ENCODE results near the gene GPR152.

Gene GPR152

DNA sequence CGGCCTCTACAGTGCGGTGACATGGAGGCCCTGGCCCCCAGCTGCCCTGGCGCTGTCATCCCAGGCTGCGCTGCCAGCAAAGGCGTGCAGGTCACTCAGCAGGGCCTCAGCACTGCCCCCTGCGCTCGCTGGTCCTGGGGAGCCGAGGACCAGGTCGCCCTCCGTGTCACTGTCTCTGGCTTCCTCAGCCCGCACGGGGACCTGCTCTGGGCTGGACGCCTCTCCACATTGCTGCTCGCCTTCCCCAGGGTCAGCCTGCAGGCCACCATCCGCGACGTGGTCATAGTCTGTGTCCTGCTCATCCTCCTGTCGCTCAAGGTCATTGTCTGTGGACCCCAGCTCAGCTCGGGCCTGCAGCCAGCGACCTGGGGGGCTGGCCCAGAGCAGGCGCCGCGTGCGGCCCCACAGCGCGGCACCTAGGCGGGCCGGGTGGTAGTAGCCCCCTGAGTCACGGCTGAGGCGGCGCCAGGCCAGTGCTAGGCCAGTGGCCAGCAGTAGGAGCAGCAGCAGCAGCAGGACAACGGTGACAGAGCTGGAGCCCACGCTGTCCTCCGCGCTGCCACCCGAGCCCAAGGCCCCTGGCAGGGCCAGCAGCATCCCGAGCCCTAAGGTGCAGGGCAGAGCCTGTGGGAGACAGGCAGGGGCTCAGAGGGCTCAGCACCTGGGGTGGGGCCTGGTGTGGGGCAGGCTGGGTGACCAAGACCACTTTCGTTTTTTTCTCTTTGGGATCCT is 16.6 kb downstream of the GPR152 start:
- no peak for DNase-seq (ENCODE audit: low spot score)
- in situ Hi-C loops (cut with MboI; ENCODE audit: low sequenced_read_pairs, unreplicated experiment), result no loop called here
- TF ChIP-seq, protein P1, sequence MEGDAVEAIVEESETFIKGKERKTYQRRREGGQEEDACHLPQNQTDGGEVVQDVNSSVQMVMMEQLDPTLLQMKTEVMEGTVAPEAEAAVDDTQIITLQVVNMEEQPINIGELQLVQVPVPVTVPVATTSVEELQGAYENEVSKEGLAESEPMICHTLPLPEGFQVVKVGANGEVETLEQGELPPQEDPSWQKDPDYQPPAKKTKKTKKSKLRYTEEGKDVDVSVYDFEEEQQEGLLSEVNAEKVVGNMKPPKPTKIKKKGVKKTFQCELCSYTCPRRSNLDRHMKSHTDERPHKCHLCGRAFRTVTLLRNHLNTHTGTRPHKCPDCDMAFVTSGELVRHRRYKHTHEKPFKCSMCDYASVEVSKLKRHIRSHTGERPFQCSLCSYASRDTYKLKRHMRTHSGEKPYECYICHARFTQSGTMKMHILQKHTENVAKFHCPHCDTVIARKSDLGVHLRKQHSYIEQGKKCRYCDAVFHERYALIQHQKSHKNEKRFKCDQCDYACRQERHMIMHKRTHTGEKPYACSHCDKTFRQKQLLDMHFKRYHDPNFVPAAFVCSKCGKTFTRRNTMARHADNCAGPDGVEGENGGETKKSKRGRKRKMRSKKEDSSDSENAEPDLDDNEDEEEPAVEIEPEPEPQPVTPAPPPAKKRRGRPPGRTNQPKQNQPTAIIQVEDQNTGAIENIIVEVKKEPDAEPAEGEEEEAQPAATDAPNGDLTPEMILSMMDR (IDR thresholded peaks at IDR 0.05; ENCODE audit: borderline replicate concordance, control extremely low read depth, extremely low read depth, insufficient read depth, missing control alignments), result no peak

DNA sequence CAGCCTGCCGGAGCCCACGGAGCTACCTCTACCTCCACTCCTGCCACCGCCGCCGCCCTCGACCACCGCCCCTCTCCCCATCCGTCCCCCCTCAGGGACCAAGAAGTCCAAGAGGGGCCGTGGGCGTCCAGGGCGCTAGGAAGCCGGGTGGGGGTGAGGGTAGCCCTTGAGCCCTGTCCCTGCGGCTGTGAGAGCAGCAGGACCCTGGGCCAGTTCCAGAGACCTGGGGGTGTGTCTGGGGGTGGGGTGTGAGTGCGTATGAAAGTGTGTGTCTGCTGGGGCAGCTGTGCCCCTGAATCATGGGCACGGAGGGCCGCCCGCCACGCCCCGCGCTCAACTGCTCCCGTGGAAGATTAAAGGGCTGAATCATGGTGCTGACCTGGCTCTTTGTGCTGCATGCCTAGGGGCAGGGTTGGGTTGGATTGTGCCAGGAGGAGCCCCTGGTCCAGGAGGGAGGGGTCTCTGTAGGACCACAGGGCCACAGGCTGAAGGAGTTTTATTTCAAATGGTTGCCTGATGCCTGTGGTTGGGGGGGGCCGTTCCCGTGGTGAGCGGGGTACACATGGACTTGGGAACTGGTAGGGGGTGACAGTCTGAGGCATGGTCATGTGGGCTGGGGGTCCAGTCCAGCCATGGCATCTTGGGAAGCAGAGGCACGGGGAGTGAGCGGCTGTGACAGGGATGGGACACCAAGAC is 17.4 kb downstream of the GPR152 start:
- TF ChIP-seq, protein P1 (IDR thresholded peaks at IDR 0.05; ENCODE audit: borderline replicate concordance, control extremely low read depth, extremely low read depth, insufficient read depth, missing control alignments), result no peak
- DNase-seq (ENCODE audit: low spot score), result no peak
- in situ Hi-C loops (cut with MboI; ENCODE audit: low sequenced_read_pairs, unreplicated experiment), result no loop called here

DNA sequence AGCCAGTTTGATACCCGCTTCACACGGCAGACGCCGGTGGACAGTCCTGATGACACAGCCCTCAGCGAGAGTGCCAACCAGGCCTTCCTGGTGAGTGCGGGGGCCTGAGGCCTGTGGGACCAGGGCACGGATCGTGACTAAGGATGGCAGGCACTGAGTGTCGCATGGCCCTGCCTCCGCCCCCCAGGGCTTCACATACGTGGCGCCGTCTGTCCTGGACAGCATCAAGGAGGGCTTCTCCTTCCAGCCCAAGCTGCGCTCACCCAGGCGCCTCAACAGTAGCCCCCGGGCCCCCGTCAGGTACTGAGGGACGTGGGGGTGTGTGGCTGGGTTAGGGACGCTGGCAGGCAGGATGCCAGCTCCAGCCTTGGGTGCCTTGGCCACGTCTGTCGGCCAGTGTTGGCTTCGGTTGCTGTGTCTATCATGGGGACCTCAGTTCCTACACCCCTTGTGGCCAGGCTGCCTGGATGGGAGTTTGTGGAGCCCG is 18.1 kb downstream of the GPR152 start:
- no peak for DNase-seq (ENCODE audit: low spot score)
- in situ Hi-C loops (cut with MboI; ENCODE audit: low sequenced_read_pairs, unreplicated experiment), result no loop called here
- TF ChIP-seq, protein P1 (IDR thresholded peaks at IDR 0.05; ENCODE audit: borderline replicate concordance, control extremely low read depth, extremely low read depth, insufficient read depth, missing control alignments), result no peak

DNA sequence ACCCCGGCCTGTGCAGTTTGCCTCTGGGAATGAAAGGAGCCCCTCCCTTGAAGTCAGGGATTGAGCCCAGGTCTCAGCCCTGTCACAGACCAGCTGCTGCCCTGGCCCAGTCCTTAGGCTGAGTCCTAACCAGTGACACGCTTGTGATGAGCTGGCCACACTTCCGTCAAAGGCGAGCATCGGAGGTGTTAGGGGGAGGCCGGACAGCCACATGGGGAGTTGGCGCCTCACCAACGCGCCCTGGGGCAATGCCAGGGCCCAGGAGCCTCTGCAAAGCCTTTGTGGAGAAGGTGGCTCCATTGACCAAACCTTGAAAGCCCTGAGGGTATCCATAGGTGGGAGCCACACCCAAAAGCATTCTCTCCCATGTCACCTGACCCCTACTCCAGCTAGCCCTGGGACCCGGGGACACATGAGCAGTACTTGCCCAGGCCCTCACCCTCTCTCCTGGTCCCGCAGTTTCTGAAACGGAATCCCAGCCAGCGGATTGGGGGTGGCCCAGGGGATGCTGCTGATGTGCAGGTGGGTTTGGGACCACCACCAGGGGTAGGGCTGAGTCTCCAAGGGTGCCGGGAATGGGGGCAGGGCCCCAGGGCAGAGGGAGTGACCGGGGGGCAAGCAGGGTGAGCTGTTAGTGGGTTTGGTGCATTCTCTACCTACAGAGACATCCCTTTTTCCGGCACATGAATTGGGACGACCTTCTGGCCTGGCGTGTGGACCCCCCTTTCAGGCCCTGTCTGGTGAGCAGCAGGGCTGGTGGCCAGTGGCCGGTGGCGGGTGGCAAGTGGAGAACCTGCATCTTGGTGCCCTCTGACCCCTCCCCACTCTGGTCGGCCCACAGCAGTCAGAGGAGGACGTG is 18.8 kb downstream of the GPR152 start:
- DNase-seq (ENCODE audit: low spot score), result no peak
- TF ChIP-seq, protein P1 (IDR thresholded peaks at IDR 0.05; ENCODE audit: borderline replicate concordance, control extremely low read depth, extremely low read depth, insufficient read depth, missing control alignments), result no peak
- in situ Hi-C loops (cut with MboI; ENCODE audit: low sequenced_read_pairs, unreplicated experiment), result no loop called here

DNA sequence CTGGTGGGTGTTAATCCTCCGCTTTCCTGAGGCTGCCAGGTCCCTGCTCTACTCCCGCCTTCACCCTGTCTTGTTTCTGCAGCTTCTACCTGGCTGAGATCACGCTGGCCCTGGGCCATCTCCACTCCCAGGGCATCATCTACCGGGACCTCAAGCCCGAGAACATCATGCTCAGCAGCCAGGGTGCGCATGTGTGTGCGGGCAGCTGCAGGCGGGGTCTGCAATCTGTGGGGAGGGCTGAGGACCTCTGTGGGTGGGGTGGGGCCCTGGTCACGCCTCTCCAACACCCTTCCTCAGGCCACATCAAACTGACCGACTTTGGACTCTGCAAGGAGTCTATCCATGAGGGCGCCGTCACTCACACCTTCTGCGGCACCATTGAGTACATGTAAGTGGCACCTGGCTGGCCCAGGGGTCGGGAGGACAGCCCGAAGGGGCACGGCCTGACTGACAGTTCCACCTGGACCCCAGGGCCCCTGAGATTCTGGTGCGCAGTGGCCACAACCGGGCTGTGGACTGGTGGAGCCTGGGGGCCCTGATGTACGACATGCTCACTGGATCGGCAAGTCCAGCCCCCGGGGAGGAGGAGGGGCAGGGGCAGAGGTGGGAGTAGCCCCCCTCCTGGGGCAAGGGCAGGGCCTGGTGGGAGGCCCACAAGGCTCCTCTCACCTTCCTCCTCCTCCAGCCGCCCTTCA is 19.7 kb downstream of the GPR152 start:
- TF ChIP-seq, protein P1 (IDR thresholded peaks at IDR 0.05; ENCODE audit: borderline replicate concordance, control extremely low read depth, extremely low read depth, insufficient read depth, missing control alignments), result no peak
- no peak for DNase-seq (ENCODE audit: low spot score)
- in situ Hi-C loops (cut with MboI; ENCODE audit: low sequenced_read_pairs, unreplicated experiment), result no loop called here
